Left ventricle myocardium superior (tissue), 1 donor: ENCODE data around the gene PRLR. TPM values are rescaled to one million over a fixed set of nuclear protein-coding genes. Genes with fewer than 3 reads are reported as not detected.
A peak's percentile ranks its signal among the peaks of the same experiment; 100 is the strongest.

ENCODE experiments used
- ATAC-seq: fragments of 200-7000 bp; cut with Tn5 transposase; one replicate; pipeline ENCODE4 v1.9.1; 2020; ENCODE audit warnings: mild to moderate bottlenecking, moderate library complexity
- DNase-seq: peaks from one replicate; pipeline ENCODE4 v3.0.0-alpha.2; 2020
- intact Hi-C: fragments of 100-400 bp; cut with micrococcal nuclease; formaldehyde crosslinking; loops from one replicate; pipeline ENCODE4 v1.11.0; 2022
- total RNA-seq: library from RNA; stranded (reverse); fragmentation: NEBNext Ultra II Directional; extraction: Animal tissue kit (Norgen Biotek cat#: 25700); gene quantifications from one replicate; pipeline ENCODE4 v1.2.1, GENCODE V29; 2021
- donor health status: DM: no; HTN: yes; CAD: no; lungs with severe emphysema.

The PRLR gene
- total RNA-seq, 1 donor from 2014 or later = 0.40 TPM

DNA sequence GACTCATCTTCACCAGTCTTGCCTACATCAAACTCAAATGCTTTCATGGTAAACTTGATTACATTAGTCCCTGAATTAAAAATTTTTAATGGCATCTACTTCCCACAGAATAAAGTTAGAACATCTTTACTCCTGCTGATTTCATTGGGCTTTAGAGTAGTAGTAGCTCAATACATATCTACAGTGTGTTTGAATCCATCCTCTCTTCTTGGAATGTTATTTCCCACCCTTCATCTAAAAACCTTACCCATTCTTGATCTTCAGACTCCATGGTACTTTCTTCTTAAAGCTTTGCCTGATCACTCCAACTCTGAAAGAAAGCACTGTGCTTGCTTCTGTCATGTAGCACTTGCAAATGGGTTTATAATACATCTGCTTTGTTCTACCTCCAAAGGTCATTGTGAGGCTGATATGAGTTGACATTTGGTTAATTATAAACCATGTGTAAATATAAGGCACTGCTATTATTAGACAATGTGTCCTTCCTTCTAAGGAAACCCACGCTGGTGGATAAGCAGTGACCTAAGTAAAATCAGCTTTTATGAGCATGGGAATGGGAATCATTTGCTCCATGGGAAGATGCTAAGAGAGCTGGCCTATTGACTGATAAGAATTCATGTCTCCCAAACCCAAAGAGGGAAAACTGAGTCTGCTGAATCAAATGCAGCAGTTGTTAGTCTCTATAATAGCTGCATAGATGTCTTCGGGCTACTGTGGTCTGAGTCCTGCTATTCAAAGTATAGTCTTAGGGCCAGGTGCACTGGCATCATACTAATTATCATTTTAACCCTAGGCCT, 7.5 kb upstream of the PRLR start:
- ATAC-seq = peak; percentile 29
- DNase-seq = no peak
- intact Hi-C loops = no loop called here

DNA sequence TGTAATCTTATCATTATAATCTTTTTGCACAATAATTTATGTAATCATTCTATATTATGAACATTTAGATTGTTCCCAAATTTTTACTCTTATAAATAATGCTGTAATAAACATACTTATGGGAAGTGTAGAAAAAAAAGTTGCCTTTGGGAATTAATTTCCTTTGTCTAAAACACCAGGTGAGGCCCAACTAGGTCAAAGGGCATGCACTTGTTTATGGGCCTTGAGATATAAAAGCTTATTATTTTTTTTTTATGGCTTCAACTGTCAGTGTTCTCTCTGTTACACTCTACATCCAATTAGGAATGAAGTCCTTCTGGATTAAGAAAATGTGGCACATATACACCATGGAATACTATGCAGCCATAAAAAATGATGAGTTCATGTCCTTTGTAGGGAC, 6.5 kb upstream of the PRLR start:
- intact Hi-C loops = no loop called here
- ATAC-seq = no peak
- no peak for DNase-seq

DNA sequence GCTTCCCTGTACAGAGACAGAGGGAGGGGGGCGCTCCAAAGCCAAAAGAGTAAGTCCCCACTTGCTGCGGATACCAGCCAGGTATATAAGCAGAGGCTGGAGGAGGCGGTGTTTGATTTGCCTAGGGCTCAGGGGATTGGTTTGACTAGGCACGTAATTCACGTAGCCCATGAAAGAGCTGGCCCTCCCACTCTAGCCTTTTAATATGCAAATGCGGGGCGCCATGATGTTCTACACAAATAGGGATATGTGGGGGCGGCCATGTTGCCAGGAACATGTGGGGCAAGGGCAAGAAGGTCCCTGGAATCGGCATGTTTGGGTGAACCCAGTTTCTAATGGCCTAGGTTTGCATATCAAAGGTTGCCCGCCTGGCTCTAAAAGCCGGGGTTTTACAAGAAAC, 3.3 kb upstream of the PRLR start:
- DNase-seq (no peak), ATAC-seq (no peak)
- intact Hi-C loops = no loop called here

DNA sequence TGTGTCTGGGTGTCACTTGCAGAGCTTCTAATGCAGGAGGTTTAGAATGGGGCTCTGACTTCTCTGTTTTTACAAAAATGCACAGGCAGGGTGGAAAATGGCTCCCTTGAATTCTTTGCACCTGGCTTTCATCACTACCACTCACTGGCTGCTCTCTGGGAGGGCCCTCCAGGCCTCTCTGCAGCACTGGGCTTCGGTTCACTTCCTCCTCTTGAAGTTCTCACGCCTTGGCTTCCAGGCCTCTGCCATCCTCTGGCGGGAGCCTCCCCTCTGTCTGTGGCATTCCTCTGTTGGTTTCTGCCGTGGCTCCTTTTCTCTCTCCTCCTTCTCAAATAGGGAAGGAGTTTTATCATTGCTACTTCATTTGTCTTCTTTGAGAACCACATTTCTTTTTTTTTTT, 2.8 kb upstream of the PRLR start:
- no peak for ATAC-seq
- intact Hi-C loops = no loop called here
- no peak for DNase-seq

DNA sequence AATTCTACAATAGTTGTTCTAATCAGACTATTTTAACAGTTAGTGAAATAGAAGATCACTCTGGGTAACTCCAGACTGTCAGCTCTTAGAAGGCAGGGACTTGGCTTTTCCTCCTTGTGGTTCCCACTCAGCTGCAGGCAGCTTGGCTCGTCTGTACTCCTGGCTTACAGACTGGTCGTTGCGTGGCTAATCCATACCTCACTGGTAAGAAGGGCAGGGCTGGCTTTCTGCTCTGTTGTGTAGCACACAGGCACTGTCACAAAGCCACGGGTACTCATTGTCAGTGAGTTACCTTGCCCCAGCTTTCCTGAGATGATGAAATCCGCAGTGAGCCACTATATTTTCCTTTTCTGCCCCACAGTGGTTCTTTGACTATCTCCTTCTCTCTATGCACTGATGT, 1.8 kb upstream of the PRLR start:
- intact Hi-C loops = no loop called here

DNA sequence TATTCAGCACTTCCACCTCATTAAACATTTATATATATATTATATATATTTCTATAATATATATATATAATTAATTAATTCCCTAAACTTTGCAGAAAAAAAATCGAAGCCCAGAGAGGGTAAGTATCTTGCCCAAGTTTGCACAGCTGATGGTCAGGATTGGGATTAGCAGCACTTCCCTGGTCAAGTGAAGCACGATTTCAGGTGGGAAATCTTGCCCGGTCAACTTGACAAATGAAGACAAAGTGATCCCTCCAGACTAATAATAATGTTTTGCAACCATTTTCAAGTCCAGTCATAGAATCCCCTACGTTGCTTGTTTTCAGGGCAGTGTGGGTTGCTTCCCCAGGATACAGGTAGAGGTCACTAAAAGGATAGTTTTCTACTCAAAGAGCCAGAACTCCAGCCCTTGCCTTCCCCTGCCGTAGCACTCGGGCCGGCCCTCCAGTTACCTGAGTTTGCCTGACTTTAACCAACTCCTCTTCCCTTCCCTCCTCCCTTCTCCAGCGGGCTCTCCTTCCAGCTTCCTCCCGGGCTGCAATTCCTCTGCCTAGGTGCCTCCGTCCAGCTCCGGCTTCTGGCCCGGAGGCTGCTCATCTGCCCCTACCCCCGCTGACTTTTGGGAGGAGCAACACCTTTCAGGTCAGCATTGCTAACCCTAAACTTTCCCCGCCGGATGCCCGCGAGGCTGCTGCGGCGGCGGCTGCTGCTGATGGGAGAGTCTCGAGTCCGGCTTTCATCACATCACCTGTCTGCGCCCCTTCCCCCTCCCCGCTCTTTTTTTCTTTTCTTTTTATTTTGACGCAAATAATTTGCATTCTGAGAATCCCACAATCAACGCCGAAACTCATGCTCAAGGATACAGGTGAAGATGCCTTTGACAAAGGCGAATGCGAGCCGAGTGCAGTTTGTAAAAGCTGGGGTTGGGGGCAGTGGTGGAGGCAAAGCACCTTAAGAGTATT, 930 bp downstream of the PRLR start:
- no peak for ATAC-seq
- intact Hi-C loops = no loop called here

More for the DNA sequence above, 1.8 kb upstream of the PRLR start:
- no peak for ATAC-seq
- no peak for DNase-seq

DNA sequence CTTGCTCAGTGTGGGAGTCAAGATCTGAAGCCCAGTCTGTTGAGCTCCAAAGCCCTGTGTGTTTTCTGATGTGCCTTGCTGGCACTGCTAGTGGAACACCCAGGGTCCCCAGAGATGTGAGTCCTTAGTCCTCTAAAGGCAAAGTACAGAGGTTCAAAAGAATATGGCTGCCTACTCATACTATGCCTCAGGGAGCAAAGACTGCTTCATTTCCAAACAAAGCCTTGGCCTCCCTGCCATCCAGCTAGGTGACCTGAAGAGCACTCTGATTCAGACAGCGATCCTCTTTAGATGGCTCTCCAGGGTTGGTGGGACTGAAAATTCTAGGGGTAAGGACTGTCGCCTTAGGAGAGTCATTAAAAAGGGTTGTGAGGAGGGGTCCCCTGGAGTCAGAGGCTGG, 2.0 kb downstream of the PRLR start:
- ATAC-seq = no peak
- intact Hi-C loops = no loop called here
- DNase-seq = no peak

More for the DNA sequence above, 930 bp downstream of the PRLR start:
- DNase-seq = no peak

DNA sequence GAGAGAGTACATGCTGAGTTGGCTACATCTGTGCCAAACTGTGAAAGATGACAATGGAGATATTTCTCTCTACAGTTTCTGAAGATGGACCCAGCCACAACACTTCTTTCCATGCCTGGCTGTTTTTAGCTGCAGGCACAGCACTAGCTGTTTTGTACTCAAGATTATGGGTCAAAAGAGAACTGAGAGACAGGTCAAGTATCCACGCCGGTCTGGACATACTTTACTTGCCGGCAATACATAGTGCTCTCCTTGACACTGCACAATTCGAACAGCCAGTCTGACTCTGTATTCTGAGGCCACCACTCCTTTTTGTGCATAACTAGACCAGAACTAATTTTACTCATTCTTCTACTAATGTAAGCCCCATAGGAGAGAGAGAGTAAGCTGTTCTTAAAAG, 2.6 kb downstream of the PRLR start:
- no peak for ATAC-seq
- intact Hi-C loops = no loop called here
- DNase-seq = no peak

DNA sequence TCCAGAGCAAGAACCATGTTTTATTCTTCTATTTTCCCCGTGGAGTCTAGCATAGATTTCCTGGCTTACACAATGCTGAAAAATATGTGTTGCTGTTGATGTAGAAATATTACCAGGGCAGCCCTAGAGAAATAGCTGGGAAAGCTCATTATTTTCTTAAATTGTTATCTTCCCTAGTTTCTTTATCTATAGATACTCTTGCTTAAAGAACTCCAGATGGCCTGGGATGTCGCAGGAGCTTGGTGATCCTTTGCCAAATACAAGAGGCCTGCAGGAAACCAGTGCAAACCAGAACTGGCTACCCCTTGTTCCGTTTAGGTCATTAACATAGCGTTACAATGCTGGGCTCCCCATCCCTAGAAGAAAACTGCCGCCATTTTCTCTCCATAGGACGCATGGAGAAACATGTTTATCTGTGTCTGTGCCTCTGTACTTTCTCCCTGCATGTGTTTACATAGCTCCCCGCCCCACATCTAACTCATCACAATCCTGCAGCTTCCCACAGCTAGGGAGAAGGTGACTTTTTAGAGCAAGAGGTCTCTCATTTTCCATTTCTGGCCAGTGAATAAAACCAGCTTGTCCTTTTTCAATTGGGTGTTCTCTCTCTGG, 6.4 kb downstream of the PRLR start:
- intact Hi-C loops = no loop called here
- DNase-seq (no peak), ATAC-seq (no peak)

DNA sequence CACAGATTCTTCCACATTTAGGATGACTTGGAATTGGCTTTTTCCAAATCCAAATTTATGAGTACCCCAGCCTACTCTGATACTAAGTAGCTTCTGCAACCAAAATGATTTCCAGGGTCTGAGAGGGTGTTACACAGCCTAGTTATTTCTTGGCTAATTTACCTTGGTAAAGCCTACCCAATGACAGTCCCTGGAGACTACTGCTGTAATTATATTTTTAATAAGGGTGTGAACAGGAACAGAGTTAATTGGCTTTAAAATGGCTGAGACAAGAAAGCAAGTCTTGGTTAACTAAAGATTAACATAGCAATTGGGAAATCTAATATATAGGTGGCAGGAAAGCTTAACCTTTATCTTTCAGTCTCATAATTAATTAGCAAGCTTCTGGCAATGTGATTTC, 9.3 kb downstream of the PRLR start:
- ATAC-seq = no peak
- DNase-seq = no peak
- intact Hi-C loops = no loop called here

DNA sequence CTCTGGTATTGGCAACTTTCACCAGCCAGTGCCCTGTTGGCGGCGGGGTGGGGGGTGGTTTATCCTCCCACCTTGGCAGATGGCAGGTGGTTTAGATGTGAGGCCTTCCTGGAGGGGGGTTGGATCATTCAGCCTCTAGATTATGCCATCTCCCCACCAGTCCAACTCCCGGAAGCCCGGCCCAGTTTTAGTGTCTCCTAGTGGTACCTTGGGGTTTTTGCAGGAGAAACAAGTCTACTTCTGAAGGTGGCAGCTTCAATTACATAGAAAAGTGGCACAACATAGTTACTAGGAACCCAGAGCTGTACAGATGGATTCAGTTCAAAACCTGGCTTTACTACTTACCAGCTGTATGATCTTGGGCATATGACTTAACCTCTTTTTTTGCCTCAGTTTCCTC, 11.3 kb downstream of the PRLR start:
- intact Hi-C loops = no loop called here
- no peak for DNase-seq
- no peak for ATAC-seq

DNA sequence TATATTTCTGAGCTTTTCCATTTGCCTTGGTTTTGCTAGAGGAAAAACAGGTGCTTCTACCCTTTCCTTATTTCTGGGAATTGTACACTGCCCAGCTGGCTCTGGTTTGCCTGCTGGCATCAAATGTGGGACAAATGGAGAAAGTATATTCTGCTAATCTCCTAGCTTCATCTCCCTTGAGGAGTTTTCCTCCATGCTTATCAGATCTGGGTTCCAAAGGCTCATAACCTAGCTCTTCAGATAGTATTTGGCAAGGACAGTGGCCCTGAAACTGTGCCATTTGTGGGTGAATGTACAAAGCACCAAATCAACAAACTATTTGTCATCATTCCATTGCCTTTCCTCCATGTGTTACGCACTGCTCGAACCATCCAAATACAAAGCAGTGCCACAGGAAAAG, 16.2 kb downstream of the PRLR start:
- intact Hi-C loops = no loop called here

DNA sequence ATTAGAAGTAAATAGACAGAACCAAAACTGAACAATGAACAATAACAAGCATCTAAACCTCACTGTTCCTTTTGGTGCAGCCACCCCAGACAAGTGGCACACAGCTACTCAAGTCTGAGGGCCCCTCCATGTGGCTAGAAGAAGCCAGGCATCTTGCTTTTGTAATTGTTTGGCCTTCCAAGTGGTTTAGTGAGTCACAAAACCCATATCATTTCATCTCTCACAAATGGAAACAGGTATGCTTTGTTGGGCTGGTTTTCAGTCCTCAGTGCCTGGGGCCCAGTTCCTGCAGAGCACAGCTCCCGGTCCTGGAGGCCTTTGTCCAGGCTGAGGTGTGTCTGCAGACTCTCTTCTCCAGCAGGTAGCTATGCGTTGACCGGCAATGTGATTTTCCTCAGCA, 16.7 kb downstream of the PRLR start:
- intact Hi-C loops = no loop called here
- ATAC-seq = no peak
- DNase-seq = no peak

More for the DNA sequence above, 16.2 kb downstream of the PRLR start:
- no peak for DNase-seq
- no peak for ATAC-seq

DNA sequence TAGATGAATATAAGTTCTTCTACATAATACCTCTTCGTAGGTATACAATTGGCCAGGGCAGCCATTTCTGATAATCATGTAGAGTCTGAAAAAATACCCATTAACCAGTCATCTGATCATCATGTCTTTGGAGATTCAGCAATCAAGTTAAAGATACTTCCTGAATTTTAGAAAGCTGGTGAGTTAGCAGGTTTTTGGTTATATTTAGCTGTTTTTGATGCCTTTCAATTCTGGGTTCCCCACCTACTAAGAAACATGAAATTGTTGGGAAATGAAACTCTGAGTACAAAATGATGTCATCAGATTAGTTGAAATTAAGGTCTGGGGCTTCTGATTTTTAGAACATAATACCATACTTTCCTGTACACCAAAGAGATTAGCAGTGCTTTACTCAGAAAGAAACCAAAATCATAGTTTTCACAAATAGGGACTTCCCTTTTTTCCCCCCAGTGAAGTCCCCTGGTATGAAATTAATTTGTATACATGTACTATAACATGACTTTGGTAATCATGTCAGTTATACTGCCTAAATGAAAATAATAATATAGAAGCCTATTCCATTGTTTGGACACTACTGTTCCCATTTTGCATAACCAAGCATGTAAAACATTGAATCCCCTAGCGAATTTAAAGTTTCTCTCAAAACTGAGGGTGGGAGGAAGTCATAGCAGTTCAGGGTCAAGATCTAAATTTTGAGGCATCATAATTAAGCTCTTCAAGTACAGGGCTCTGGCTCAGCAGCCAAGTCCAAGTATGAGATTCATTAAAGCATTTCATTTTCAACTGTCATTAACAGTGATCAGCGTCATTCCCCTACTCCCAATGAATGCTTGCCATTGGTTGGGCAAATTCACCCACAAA, 17.9 kb downstream of the PRLR start:
- intact Hi-C loops = no loop called here
- no peak for DNase-seq
- no peak for ATAC-seq

DNA sequence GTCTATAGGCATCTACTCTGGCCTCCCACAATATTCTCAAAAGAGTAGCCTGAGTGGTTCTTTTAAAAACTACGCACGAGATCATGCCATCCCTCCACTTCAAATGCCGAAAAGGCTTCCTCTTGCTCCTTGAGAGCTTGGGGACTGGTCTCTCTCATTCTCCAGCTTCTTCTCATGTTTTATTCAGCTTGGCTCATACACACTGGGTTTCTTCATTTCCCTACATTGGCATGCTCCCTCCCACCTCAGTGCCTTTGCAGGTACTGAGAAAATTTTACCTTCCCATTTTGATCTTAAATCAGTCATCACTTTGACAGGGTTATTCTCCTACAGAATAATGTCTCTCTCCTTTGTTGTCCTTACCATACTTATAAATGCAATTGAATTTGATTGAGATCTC, 20.4 kb downstream of the PRLR start:
- no peak for ATAC-seq
- DNase-seq = no peak
- intact Hi-C loops = no loop called here

DNA sequence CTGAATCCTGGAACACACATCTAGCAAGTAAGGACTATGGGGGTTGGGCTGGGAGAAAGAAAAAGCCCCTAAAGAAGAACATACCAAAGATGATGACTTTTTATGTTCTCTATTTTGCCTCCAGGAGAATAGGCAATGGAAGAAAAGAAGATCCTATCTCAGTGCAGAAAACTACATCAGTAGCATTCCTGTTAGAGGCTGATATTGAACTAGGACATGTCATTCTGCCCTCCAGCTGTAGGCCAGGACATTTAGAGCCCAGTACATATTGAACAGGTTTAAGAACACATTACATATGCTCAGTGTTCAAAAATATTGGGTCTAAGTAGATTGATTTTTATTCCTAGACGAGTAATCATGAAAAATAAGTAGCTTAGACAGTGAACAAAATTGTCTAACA, 24.7 kb downstream of the PRLR start:
- intact Hi-C loops = no loop called here
- no peak for DNase-seq
- no peak for ATAC-seq

DNA sequence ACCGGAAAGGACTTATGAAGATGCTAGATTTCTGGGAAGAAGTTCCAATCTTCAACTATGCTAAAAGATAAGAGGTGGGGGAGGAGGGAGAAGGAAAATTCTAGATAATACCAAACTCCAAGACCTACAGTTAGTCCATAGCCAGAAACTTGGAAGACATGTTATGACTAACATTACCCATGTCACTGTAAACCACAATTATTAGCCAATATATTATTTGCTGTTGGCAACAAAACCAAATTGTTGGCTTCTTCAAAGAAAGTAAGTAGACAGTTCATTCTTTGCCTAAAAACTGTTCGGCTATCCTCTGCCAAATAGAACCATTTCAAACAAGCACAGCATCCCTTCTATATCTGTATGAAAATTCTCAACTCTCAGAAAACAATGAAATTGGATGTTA, 25.1 kb downstream of the PRLR start:
- intact Hi-C loops = no loop called here
- ATAC-seq (no peak), DNase-seq (no peak)

DNA sequence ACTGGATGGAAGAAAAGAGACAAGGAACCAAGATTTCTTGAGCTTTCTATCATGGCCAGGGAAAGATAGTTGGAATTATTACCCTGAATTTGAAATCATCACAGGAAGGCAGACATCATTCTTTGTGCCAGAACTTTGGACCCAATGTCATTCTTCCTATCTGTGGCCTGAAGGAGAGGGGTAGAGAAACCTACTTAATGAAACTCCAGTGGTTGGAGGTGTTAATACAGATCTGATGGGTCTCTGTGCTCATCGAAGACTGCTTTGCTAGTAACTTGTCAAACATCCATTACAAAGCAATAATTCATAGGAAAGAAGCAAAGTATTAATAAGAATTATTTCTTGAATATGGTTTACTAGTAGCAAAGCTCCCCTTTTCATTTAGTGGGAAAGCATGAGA, 26.9 kb downstream of the PRLR start:
- DNase-seq (no peak), ATAC-seq (no peak)
- intact Hi-C loops = no loop called here
